T-cell (primary cell): ENCODE measurements around the gene TF. TPM values are rescaled to one million over a fixed set of nuclear protein-coding genes. Genes with fewer than 3 reads are reported as not detected.

Experiments used
- ATAC-seq, 4 experiments: fragments of 200-7000 bp in 3 of 4; fragments of 150-1000 bp in 1 of 4; cut with Tn5 transposase; replicated peaks in 1 of 4; 1 replicate in 3 of 4; 2 replicates in 1 of 4; pipeline ENCODE4 v1.10.0; 2021; ENCODE audit warnings: moderate library complexity in 3 of 4, mild to moderate bottlenecking in 2 of 4, moderate number of reproducible peaks in 1 of 4
- CTCF ChIA-PET, 2 donors: fragments of 300-600 bp; sonication (Branson Sonifier 250); formaldehyde crosslinking; loops; one replicate each; lab custom pipeline; 2022; ENCODE audit warnings: antibody characterized with exemption in 2 of 2; lab: Charles Lee
- POLR2A ChIA-PET, 2 donors: fragments of 300-600 bp; sonication (Branson Sonifier 250); formaldehyde crosslinking; loops; one replicate each; lab custom pipeline; 2022; ENCODE audit warnings: antibody characterized with exemption in 2 of 2; lab: Charles Lee
- DNase-seq, 35 experiments: peaks; one replicate each; pipeline versions ENCODE4 v3.0.0 to v3.0.0-alpha.2; 2013 to 2023
- H3K27ac ChIP-seq: one replicate; pipeline ENCODE4 v1.5.1; 2013; ENCODE audit warnings: low read length
- H3K27me3 ChIP-seq, 2 experiments: replicated peaks in 1 of 2; 1 replicate in 1 of 2; 2 replicates in 1 of 2; pipeline versions ENCODE4 v1.6.1 to v1.7.0; 2013; ENCODE audit warnings: low read length in 1 of 2, mixed read lengths in 1 of 2; ENCODE audit not compliant: control insufficient read depth in 2 of 2, insufficient read depth in 2 of 2; ENCODE audit errors: extremely low read depth in 1 of 2
- H3K36me3 ChIP-seq, 2 donors: 1 replicate in 1 of 2; 2 replicates in 1 of 2; pipeline versions ENCODE4 v1.6.1 to v1.7.0; 2013; ENCODE audit warnings: low read length in 1 of 2; ENCODE audit not compliant: control insufficient read depth in 2 of 2, insufficient read depth in 1 of 2; ENCODE audit errors: extremely low read depth in 1 of 2
- H3K4me1 ChIP-seq, 2 experiments: 1 replicate in 1 of 2; 2 replicates in 1 of 2; pipeline versions ENCODE4 v1.6.1 to v1.7.0; 2013; ENCODE audit warnings: low read length in 2 of 2, mixed read lengths in 1 of 2; ENCODE audit not compliant: insufficient read depth in 2 of 2, control insufficient read depth in 1 of 2; ENCODE audit errors: extremely low read depth in 1 of 2
- H3K4me3 ChIP-seq, 2 donors: 1 replicate in 1 of 2; 2 replicates in 1 of 2; pipeline versions ENCODE4 v1.5.1 to v1.7.0; 2013; ENCODE audit warnings: mild to moderate bottlenecking in 2 of 2, low read length in 1 of 2, moderate library complexity in 1 of 2; ENCODE audit not compliant: control insufficient read depth in 1 of 2; ENCODE audit errors: extremely low read depth in 1 of 2
- H3K9me3 ChIP-seq: 2 replicates; pipeline ENCODE4 v1.7.0; 2013
- H3K27ac Mint-ChIP-seq, 2 donors: one replicate each; pipeline ENCODE4 v1.8.0; 2020 to 2021; ENCODE audit warnings: mild to moderate bottlenecking in 2 of 2, mixed read lengths in 2 of 2
- H3K27me3 Mint-ChIP-seq, 2 donors: one replicate each; pipeline ENCODE4 v1.8.0; 2021 to 2022; ENCODE audit warnings: mixed read lengths in 2 of 2
- H3K36me3 Mint-ChIP-seq: one replicate; pipeline ENCODE4 v1.8.0; 2021; ENCODE audit warnings: mixed read lengths
- H3K4me1 Mint-ChIP-seq, 3 donors: one replicate each; pipeline ENCODE4 v1.8.0; 2020 to 2022; ENCODE audit warnings: mixed read lengths in 3 of 3, mild to moderate bottlenecking in 1 of 3
- H3K4me3 Mint-ChIP-seq, 3 donors: one replicate each; pipeline ENCODE4 v1.8.0; 2020 to 2022; ENCODE audit warnings: mild to moderate bottlenecking in 3 of 3, mixed read lengths in 3 of 3, moderate library complexity in 3 of 3
- H3K9me3 Mint-ChIP-seq, 3 donors: one replicate each; pipeline ENCODE4 v1.8.0; 2020 to 2022; ENCODE audit warnings: mixed read lengths in 3 of 3
- WGBS: methylation state at CpG from one replicate; pipeline ENCODE4 v1.1.5; 2013; ENCODE audit warnings: missing lambda C conversion rate; ENCODE audit not compliant: insufficient coverage; 5-methylcytosine and 5-hydroxymethylcytosine counted together
- total RNA-seq, 35 experiments: library from RNA in 6 of 35; stranded (reverse) in 6 of 35; fragments of 120-200 nt in 1 of 35; gene quantifications; one replicate each; pipeline versions ENCODE4 v1.2.1 to v1.2.4 and lab custom pipeline; 2013 to 2026

The TF gene
- total RNA-seq, 5 donors from 2014 or later (not counting 1 experiment from before 2014, with no cell fraction given) = 0.65 to 15.3 (median 9.8) TPM

DNA sequence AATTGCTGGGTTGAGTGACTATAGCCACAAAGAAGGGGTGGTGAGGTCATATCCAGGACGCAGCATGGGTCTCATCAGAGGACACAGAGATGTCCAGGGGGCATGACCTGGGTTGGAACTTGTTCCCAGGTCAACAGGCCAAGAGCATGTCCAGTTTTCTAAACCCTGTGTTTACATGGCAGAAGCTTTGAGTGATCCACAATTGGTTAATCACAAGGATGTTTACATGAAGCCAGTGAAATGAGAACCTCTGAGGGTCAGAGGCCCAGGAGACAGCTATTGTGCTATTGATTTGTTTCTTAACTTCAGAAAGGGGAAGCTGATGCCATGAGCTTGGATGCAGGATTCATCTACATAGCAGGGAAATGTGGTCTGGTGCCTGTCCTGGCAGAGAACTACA is 42.3 kb upstream of the TF start:
- Mint-ChIP-seq H3K36me3 (no peaks in the 10 kb centered on the region), H3K27me3 (peaks cover 15% of the 10 kb centered on the region in 2 donors), H3K4me3 (no peak overlapping the region), H3K9me3 (no peaks in the 10 kb centered on the region), H3K4me1 (no peaks in the 10 kb centered on the region), H3K27ac (no peak overlapping the region)
- Histone ChIP-seq H3K4me1 (no peaks in the 10 kb centered on the region), H3K27ac (no peak overlapping the region), H3K9me3 (no peaks in the 10 kb centered on the region), H3K27me3 (peaks cover 0 to 18% of the 10 kb centered on the region in 2 experiments), H3K36me3 (no peaks in the 10 kb centered on the region), H3K4me3 (no peak overlapping the region)
- 78% methylated on average over 1 of the region's 1 CpG for WGBS
- DNase-seq (no peak), ATAC-seq (no peak)
- POLR2A ChIA-PET = no interaction called here
- CTCF ChIA-PET = no interaction called here

DNA sequence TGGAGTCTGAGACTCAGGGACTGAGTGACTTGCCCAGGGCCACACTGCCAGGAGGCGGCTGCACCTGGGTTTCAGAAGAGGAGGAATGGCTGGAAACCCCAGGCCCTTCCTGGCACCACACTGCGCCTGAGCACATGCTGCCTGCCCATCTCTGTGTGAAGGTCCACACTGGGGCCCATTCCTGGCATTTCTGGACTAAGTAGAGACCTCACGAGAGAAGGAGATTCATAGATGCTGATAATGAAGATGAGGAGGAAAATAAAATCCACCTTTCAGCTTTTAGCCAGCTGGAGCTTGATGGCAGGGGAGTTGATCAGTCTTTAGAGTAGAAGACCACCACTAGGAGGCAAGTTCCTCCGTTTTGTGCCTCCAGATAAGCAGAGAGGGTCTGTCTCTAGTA is 40.2 kb upstream of the TF start:
- H3K9me3 ChIP-seq = no peaks in the 10 kb centered on the region
- H3K9me3 Mint-ChIP-seq = no peaks in the 10 kb centered on the region
- H3K4me3 ChIP-seq = no peak overlapping the region
- ChIA-PET CTCF (no interaction called here), POLR2A (no interaction called here)
- no peak overlapping the region for H3K27ac Mint-ChIP-seq
- ATAC-seq = no peak
- H3K27ac ChIP-seq = no peak overlapping the region
- DNase-seq = no peak
- H3K36me3 ChIP-seq = no peaks in the 10 kb centered on the region
- H3K27me3 Mint-ChIP-seq = peaks cover 19 to 29% of the 10 kb centered on the region in 2 donors
- no peaks in the 10 kb centered on the region for H3K36me3 Mint-ChIP-seq
- H3K27me3 ChIP-seq = peaks cover 0 to 12% of the 10 kb centered on the region in 2 experiments
- no peak overlapping the region for H3K4me3 Mint-ChIP-seq
- no peaks in the 10 kb centered on the region for H3K4me1 Mint-ChIP-seq
- WGBS = 70% methylated on average over 3 of the region's 4 CpGs
- H3K4me1 ChIP-seq = no peaks in the 10 kb centered on the region

DNA sequence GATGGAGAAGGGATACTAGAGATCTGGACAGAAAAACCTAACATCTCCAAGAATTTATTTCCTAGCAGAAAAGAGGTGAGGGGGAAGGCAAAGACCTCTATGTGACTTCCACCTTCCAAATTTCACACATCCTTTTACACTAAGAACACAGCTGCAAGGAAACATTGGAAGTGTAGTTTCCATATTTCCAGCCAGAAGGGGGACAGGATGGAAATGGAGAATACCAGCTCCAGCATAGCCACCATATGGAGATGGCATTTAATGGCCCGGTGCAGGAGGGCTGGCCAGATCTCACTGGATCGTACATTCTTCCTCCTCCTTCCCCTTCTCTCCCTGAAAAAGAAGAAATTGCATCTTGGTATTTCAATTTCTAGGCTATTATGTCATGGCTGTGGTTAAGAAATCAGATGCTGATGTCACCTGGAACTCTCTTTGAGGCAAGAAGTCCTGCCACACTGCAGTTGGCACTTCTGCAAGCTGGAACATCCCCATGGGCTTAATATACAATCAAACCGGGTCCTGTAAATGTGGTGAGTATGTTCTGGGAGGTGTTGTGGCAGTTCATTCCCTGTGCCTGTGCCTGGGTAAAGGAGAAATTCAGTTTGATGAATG is 36.9 kb upstream of the TF start:
- Histone ChIP-seq H3K4me1 (no peaks in the 10 kb centered on the region), H3K4me3 (no peak overlapping the region), H3K36me3 (no peaks in the 10 kb centered on the region), H3K27ac (no peak overlapping the region), H3K27me3 (peaks cover 0 to 9% of the 10 kb centered on the region in 2 experiments), H3K9me3 (no peaks in the 10 kb centered on the region)
- no peak overlapping the region for H3K4me3 Mint-ChIP-seq
- no peaks in the 10 kb centered on the region for H3K36me3 Mint-ChIP-seq
- ChIA-PET CTCF (interaction anchor here in 1 of 2 donors (0.7 kb wide), 1 partner anchor 1378 kb away, joined by 3 read pairs; no protein-coding TSS in a partner anchor), POLR2A (no interaction called here)
- H3K27ac Mint-ChIP-seq = no peak overlapping the region
- no peaks in the 10 kb centered on the region for H3K9me3 Mint-ChIP-seq
- DNase-seq = no peak
- no peak for ATAC-seq
- no peaks in the 10 kb centered on the region for H3K4me1 Mint-ChIP-seq
- no CpG with 5 or more reads among the region's 3 CpGs for WGBS
- H3K27me3 Mint-ChIP-seq = peaks cover 20 to 27% of the 10 kb centered on the region in 2 donors

- Mint-ChIP-seq H3K27me3 (peaks cover 16 to 24% of the 10 kb centered on the region in 2 donors), H3K36me3 (no peaks in the 10 kb centered on the region), H3K4me1 (no peaks in the 10 kb centered on the region), H3K9me3 (no peaks in the 10 kb centered on the region), H3K27ac (no peak overlapping the region), H3K4me3 (no peak overlapping the region)
- CTCF ChIA-PET = no interaction called here
- DNase-seq (no peak), ATAC-seq (no peak)
- POLR2A ChIA-PET = interaction anchor here in 1 of 2 donors (0.6 kb wide), 1 partner anchor 57 kb away, joined by 3 read pairs; no protein-coding TSS in a partner anchor
- no peaks in the 10 kb centered on the region for H3K4me1 ChIP-seq
- H3K36me3 ChIP-seq = no peaks in the 10 kb centered on the region
- H3K4me3 ChIP-seq = no peak overlapping the region
- H3K27ac ChIP-seq = no peak overlapping the region
- WGBS = 52% methylated on average over 3 of the region's 4 CpGs
- no peaks in the 10 kb centered on the region for H3K9me3 ChIP-seq
- H3K27me3 ChIP-seq = peaks cover 0 to 9% of the 10 kb centered on the region in 2 experiments
Measured at GRCh38 chr3:133711013-133711412, 35.2 kb upstream of the TF start.

GRCh38 chr3:133712017-133712416 is 34.2 kb upstream of the TF start:
- DNase-seq = no peak
- no peak overlapping the region for H3K4me3 Mint-ChIP-seq
- H3K9me3 ChIP-seq = no peaks in the 10 kb centered on the region
- no peaks in the 10 kb centered on the region for H3K36me3 ChIP-seq
- H3K9me3 Mint-ChIP-seq = no peaks in the 10 kb centered on the region
- POLR2A ChIA-PET = no interaction called here
- peaks cover 13 to 21% of the 10 kb centered on the region in 2 donors for H3K27me3 Mint-ChIP-seq
- no peaks in the 10 kb centered on the region for H3K36me3 Mint-ChIP-seq
- no peaks in the 10 kb centered on the region for H3K4me1 Mint-ChIP-seq
- CTCF ChIA-PET = interaction anchor here in 1 of 2 donors (0.6 kb wide), 1 partner anchor 56 kb away, joined by 4 read pairs; no protein-coding TSS in a partner anchor
- no peak overlapping the region for H3K4me3 ChIP-seq
- no peaks in the 10 kb centered on the region for H3K4me1 ChIP-seq
- no peak for ATAC-seq
- H3K27ac ChIP-seq = no peak overlapping the region
- no peak overlapping the region for H3K27ac Mint-ChIP-seq
- H3K27me3 ChIP-seq = peaks cover 0 to 6% of the 10 kb centered on the region in 2 experiments
- 78% methylated on average over 2 of the region's 5 CpGs for WGBS

GRCh38 chr3:133713347-133713746 is 32.8 kb upstream of the TF start:
- Histone ChIP-seq H3K4me3 (no peak overlapping the region), H3K27ac (no peak overlapping the region), H3K36me3 (no peaks in the 10 kb centered on the region), H3K27me3 (peaks cover 0 to 3% of the 10 kb centered on the region in 2 experiments), H3K9me3 (no peaks in the 10 kb centered on the region), H3K4me1 (no peaks in the 10 kb centered on the region)
- DNase-seq (no peak), ATAC-seq (no peak)
- Mint-ChIP-seq H3K4me1 (no peaks in the 10 kb centered on the region), H3K9me3 (no peaks in the 10 kb centered on the region), H3K36me3 (no peaks in the 10 kb centered on the region), H3K27me3 (peaks cover 10 to 18% of the 10 kb centered on the region in 2 donors), H3K4me3 (no peak overlapping the region), H3K27ac (no peak overlapping the region)
- POLR2A ChIA-PET = no interaction called here
- WGBS = 83% methylated on average over 1 of the region's 5 CpGs
- CTCF ChIA-PET = no interaction called here
